ENCODE data around the gene CYTH2.

- TF ChIP-seq MAX (IDR thresholded peaks at IDR 0.05; ENCODE audit: low read depth, low read length), result no peak
- no peak for TF ChIP-seq POLR2A (IDR thresholded peaks at IDR 0.05; ENCODE audit: extremely low read depth, insufficient read length)
- TF ChIP-seq, protein P1, sequence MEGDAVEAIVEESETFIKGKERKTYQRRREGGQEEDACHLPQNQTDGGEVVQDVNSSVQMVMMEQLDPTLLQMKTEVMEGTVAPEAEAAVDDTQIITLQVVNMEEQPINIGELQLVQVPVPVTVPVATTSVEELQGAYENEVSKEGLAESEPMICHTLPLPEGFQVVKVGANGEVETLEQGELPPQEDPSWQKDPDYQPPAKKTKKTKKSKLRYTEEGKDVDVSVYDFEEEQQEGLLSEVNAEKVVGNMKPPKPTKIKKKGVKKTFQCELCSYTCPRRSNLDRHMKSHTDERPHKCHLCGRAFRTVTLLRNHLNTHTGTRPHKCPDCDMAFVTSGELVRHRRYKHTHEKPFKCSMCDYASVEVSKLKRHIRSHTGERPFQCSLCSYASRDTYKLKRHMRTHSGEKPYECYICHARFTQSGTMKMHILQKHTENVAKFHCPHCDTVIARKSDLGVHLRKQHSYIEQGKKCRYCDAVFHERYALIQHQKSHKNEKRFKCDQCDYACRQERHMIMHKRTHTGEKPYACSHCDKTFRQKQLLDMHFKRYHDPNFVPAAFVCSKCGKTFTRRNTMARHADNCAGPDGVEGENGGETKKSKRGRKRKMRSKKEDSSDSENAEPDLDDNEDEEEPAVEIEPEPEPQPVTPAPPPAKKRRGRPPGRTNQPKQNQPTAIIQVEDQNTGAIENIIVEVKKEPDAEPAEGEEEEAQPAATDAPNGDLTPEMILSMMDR (IDR thresholded peaks at IDR 0.05; ENCODE audit: low read depth, low read length), result no peak
These were observed 8.6 kb downstream of the CYTH2 start for GRCh38 chr19:48477698-48478338.
